ENCODE results near the gene PDE5A.

PDE5A gene

GRCh38 chr4:119623025-119623424 is 5.6 kb downstream of the PDE5A start:
- Histone ChIP-seq H3K36me3 (ENCODE audit: insufficient read depth, low read length) (no peaks in the 10 kb centered on the region), H3K27me3 (ENCODE audit: control insufficient read depth in 1 of 2, insufficient read depth in 2 of 2, low read length in 2 of 2) (no peaks in the 10 kb centered on the region), H3K4me1 (ENCODE audit: insufficient read depth, low read length) (peaks cover 32% of the 10 kb centered on the region), H3K9ac (ENCODE audit: low read length) (no peak overlapping the region), H3K4me3 (ENCODE audit: low read depth in 1 of 2, low read length in 2 of 2) (peak overlapping the region in 1 of 2 donors; percentile 44), H3K27ac (ENCODE audit: low read depth, low read length) (peak overlapping the region; percentile 43), H3K9me3 (ENCODE audit: low read length) (no peaks in the 10 kb centered on the region)

GRCh38 chr4:119615068-119615719 is 13.4 kb downstream of the PDE5A start:
- Histone ChIP-seq H3K4me1 (ENCODE audit: insufficient read depth, low read length) (peaks cover 46% of the 10 kb centered on the region), H3K9ac (ENCODE audit: low read length) (no peak overlapping the region), H3K36me3 (ENCODE audit: insufficient read depth, low read length) (no peaks in the 10 kb centered on the region), H3K27me3 (ENCODE audit: control insufficient read depth in 1 of 2, insufficient read depth in 2 of 2, low read length in 2 of 2) (no peaks in the 10 kb centered on the region), H3K4me3 (ENCODE audit: low read depth in 1 of 2, low read length in 2 of 2) (no peak overlapping the region), H3K27ac (ENCODE audit: low read depth, low read length) (no peak overlapping the region), H3K9me3 (ENCODE audit: low read length) (no peaks in the 10 kb centered on the region)

- H3K4me1 ChIP-seq (ENCODE audit: insufficient read depth, low read length), result peaks cover 16% of the 10 kb centered on the region
Measured at GRCh38 chr4:119604266-119604665, 24.3 kb downstream of the PDE5A start.

GRCh38 chr4:119602366-119602765 is 26.2 kb downstream of the PDE5A start:
- Histone ChIP-seq H3K9ac (ENCODE audit: low read length) (no peak overlapping the region), H3K9me3 (ENCODE audit: low read length) (no peaks in the 10 kb centered on the region), H3K4me3 (ENCODE audit: low read depth in 1 of 2, low read length in 2 of 2) (no peak overlapping the region), H3K27ac (ENCODE audit: low read depth, low read length) (no peak overlapping the region), H3K36me3 (ENCODE audit: insufficient read depth, low read length) (peaks cover 18% of the 10 kb centered on the region), H3K27me3 (ENCODE audit: control insufficient read depth in 1 of 2, insufficient read depth in 2 of 2, low read length in 2 of 2) (no peaks in the 10 kb centered on the region), H3K4me1 (ENCODE audit: insufficient read depth, low read length) (peaks cover 24% of the 10 kb centered on the region)

More at GRCh38 chr4:119604266-119604665, 24.3 kb downstream of the PDE5A start:
- Histone ChIP-seq H3K9me3 (ENCODE audit: low read length) (no peaks in the 10 kb centered on the region), H3K4me3 (ENCODE audit: low read depth in 1 of 2, low read length in 2 of 2) (no peak overlapping the region), H3K27ac (ENCODE audit: low read depth, low read length) (no peak overlapping the region), H3K27me3 (ENCODE audit: control insufficient read depth in 1 of 2, insufficient read depth in 2 of 2, low read length in 2 of 2) (no peaks in the 10 kb centered on the region), H3K9ac (ENCODE audit: low read length) (no peak overlapping the region), H3K36me3 (ENCODE audit: insufficient read depth, low read length) (peaks cover 9% of the 10 kb centered on the region)

- no peak overlapping the region for H3K27ac ChIP-seq (ENCODE audit: low read depth, low read length)
Measured at GRCh38 chr4:119598521-119598920, 30.1 kb downstream of the PDE5A start.

GRCh38 chr4:119597377-119597776 is 31.2 kb downstream of the PDE5A start:
- Histone ChIP-seq H3K9ac (ENCODE audit: low read length) (no peak overlapping the region), H3K27ac (ENCODE audit: low read depth, low read length) (no peak overlapping the region), H3K4me3 (ENCODE audit: low read depth in 1 of 2, low read length in 2 of 2) (no peak overlapping the region), H3K27me3 (ENCODE audit: control insufficient read depth in 1 of 2, insufficient read depth in 2 of 2, low read length in 2 of 2) (no peaks in the 10 kb centered on the region), H3K9me3 (ENCODE audit: low read length) (no peaks in the 10 kb centered on the region), H3K36me3 (ENCODE audit: insufficient read depth, low read length) (peaks cover 26% of the 10 kb centered on the region), H3K4me1 (ENCODE audit: insufficient read depth, low read length) (peaks cover 29% of the 10 kb centered on the region)

More at GRCh38 chr4:119598521-119598920, 30.1 kb downstream of the PDE5A start:
- Histone ChIP-seq H3K9me3 (ENCODE audit: low read length) (no peaks in the 10 kb centered on the region), H3K27me3 (ENCODE audit: control insufficient read depth in 1 of 2, insufficient read depth in 2 of 2, low read length in 2 of 2) (no peaks in the 10 kb centered on the region), H3K4me1 (ENCODE audit: insufficient read depth, low read length) (peaks cover 18% of the 10 kb centered on the region), H3K9ac (ENCODE audit: low read length) (no peak overlapping the region), H3K4me3 (ENCODE audit: low read depth in 1 of 2, low read length in 2 of 2) (no peak overlapping the region), H3K36me3 (ENCODE audit: insufficient read depth, low read length) (peaks cover 26% of the 10 kb centered on the region)

GRCh38 chr4:119593698-119594097 is 34.9 kb downstream of the PDE5A start:
- no peak overlapping the region for H3K27ac ChIP-seq (ENCODE audit: low read depth, low read length)
- H3K27me3 ChIP-seq (ENCODE audit: control insufficient read depth in 1 of 2, insufficient read depth in 2 of 2, low read length in 2 of 2), result no peaks in the 10 kb centered on the region
- no peak overlapping the region for H3K9ac ChIP-seq (ENCODE audit: low read length)
- H3K36me3 ChIP-seq (ENCODE audit: insufficient read depth, low read length), result peaks cover 22% of the 10 kb centered on the region
- peaks cover 57% of the 10 kb centered on the region for H3K4me1 ChIP-seq (ENCODE audit: insufficient read depth, low read length)
- no peak overlapping the region for H3K4me3 ChIP-seq (ENCODE audit: low read depth in 1 of 2, low read length in 2 of 2)
- no peaks in the 10 kb centered on the region for H3K9me3 ChIP-seq (ENCODE audit: low read length)

- no peaks in the 10 kb centered on the region for H3K27me3 ChIP-seq (ENCODE audit: control insufficient read depth in 1 of 2, insufficient read depth in 2 of 2, low read length in 2 of 2)
- no peaks in the 10 kb centered on the region for H3K9me3 ChIP-seq (ENCODE audit: low read length)
- H3K9ac ChIP-seq (ENCODE audit: low read length), result no peak overlapping the region
- H3K4me1 ChIP-seq (ENCODE audit: insufficient read depth, low read length), result peaks cover 53% of the 10 kb centered on the region
- peaks cover 17% of the 10 kb centered on the region for H3K36me3 ChIP-seq (ENCODE audit: insufficient read depth, low read length)
- no peak overlapping the region for H3K27ac ChIP-seq (ENCODE audit: low read depth, low read length)
- no peak overlapping the region for H3K4me3 ChIP-seq (ENCODE audit: low read depth in 1 of 2, low read length in 2 of 2)
Measured at GRCh38 chr4:119592830-119593229, 35.8 kb downstream of the PDE5A start.

- no peaks in the 10 kb centered on the region for H3K9me3 ChIP-seq (ENCODE audit: low read length)
- peaks cover 50% of the 10 kb centered on the region for H3K4me1 ChIP-seq (ENCODE audit: insufficient read depth, low read length)
- H3K27me3 ChIP-seq (ENCODE audit: control insufficient read depth in 1 of 2, insufficient read depth in 2 of 2, low read length in 2 of 2), result no peaks in the 10 kb centered on the region
- peaks cover 1% of the 10 kb centered on the region for H3K36me3 ChIP-seq (ENCODE audit: insufficient read depth, low read length)
- H3K27ac ChIP-seq (ENCODE audit: low read depth, low read length), result peak overlapping the region; percentile 48
- H3K9ac ChIP-seq (ENCODE audit: low read length), result no peak overlapping the region
- H3K4me3 ChIP-seq (ENCODE audit: low read depth in 1 of 2, low read length in 2 of 2), result no peak overlapping the region
Measured at GRCh38 chr4:119589165-119589564, 39.4 kb downstream of the PDE5A start.

GRCh38 chr4:119587796-119588195 is 40.8 kb downstream of the PDE5A start:
- Histone ChIP-seq H3K36me3 (ENCODE audit: insufficient read depth, low read length) (no peaks in the 10 kb centered on the region), H3K27me3 (ENCODE audit: control insufficient read depth in 1 of 2, insufficient read depth in 2 of 2, low read length in 2 of 2) (no peaks in the 10 kb centered on the region), H3K27ac (ENCODE audit: low read depth, low read length) (no peak overlapping the region), H3K4me3 (ENCODE audit: low read depth in 1 of 2, low read length in 2 of 2) (no peak overlapping the region), H3K9me3 (ENCODE audit: low read length) (no peaks in the 10 kb centered on the region), H3K9ac (ENCODE audit: low read length) (no peak overlapping the region), H3K4me1 (ENCODE audit: insufficient read depth, low read length) (peaks cover 38% of the 10 kb centered on the region)

- no peaks in the 10 kb centered on the region for H3K9me3 ChIP-seq (ENCODE audit: low read length)
- H3K36me3 ChIP-seq (ENCODE audit: insufficient read depth, low read length), result no peaks in the 10 kb centered on the region
- H3K27ac ChIP-seq (ENCODE audit: low read depth, low read length), result no peak overlapping the region
Measured at GRCh38 chr4:119585771-119586170, 42.8 kb downstream of the PDE5A start.

GRCh38 chr4:119581190-119581873 is 47.3 kb downstream of the PDE5A start:
- Histone ChIP-seq H3K27ac (ENCODE audit: low read depth, low read length) (peak overlapping the region; percentile 27), H3K9me3 (ENCODE audit: low read length) (no peaks in the 10 kb centered on the region), H3K36me3 (ENCODE audit: insufficient read depth, low read length) (no peaks in the 10 kb centered on the region), H3K4me1 (ENCODE audit: insufficient read depth, low read length) (peaks cover 18% of the 10 kb centered on the region), H3K27me3 (ENCODE audit: control insufficient read depth in 1 of 2, insufficient read depth in 2 of 2, low read length in 2 of 2) (no peaks in the 10 kb centered on the region), H3K9ac (ENCODE audit: low read length) (no peak overlapping the region), H3K4me3 (ENCODE audit: low read depth in 1 of 2, low read length in 2 of 2) (no peak overlapping the region)

More at GRCh38 chr4:119585771-119586170, 42.8 kb downstream of the PDE5A start:
- H3K4me1 ChIP-seq (ENCODE audit: insufficient read depth, low read length), result peaks cover 31% of the 10 kb centered on the region
- H3K9ac ChIP-seq (ENCODE audit: low read length), result no peak overlapping the region
- no peak overlapping the region for H3K4me3 ChIP-seq (ENCODE audit: low read depth in 1 of 2, low read length in 2 of 2)
- H3K27me3 ChIP-seq (ENCODE audit: control insufficient read depth in 1 of 2, insufficient read depth in 2 of 2, low read length in 2 of 2), result no peaks in the 10 kb centered on the region

All from muscle layer of colon (tissue), 2 donors.